Activated CD4-positive, alpha-beta T cell treated with anti-CD3 and anti-CD28 coated beads, Interleukin-2, Interleukin-6, amounts not matched to agents 100 ng/mL and 50 ng/mL, durations not matched to agents 16 hours and 8 hours (primary cell): ENCODE results near the gene CCR7.
A peak's percentile ranks its signal among the peaks of the same experiment; 100 is the strongest.

Source experiments
- DNase-seq: peaks from one replicate; pipeline ENCODE4 v3.0.0-alpha.2; 2020

The CCR7 gene

GRCh38 chr17:40564883-40565768 lies at the start of gene CCR7:
Gene CCR7, minus strand, starts transcription at chr17:40565472. Its CDS starts 63 bp downstream, at chr17:40565409.
- peak; percentile 93 for DNase-seq

- DNase-seq = no peak
These were observed 49.3 kb upstream of the CCR7 start for GRCh38 chr17:40614431-40615067.

- DNase-seq = no peak
These were observed 48.3 kb upstream of the CCR7 start for GRCh38 chr17:40613467-40614154.

- DNase-seq = no peak
These were observed 47.5 kb upstream of the CCR7 start for GRCh38 chr17:40612599-40613244.

GRCh38 chr17:40611840-40612474 lies 46.7 kb upstream of the CCR7 start:
- DNase-seq = no peak

- peak; percentile 67 for DNase-seq
These were observed 45.1 kb upstream of the CCR7 start for GRCh38 chr17:40610359-40610758.

GRCh38 chr17:40608061-40608581 lies 42.8 kb upstream of the CCR7 start:
- peak; percentile 71 for DNase-seq

- DNase-seq = peak; percentile 48
These were observed 42.4 kb upstream of the CCR7 start for GRCh38 chr17:40607641-40608040.

- DNase-seq = no peak
These were observed 41.5 kb upstream of the CCR7 start for GRCh38 chr17:40606548-40607353.

GRCh38 chr17:40605306-40605705 lies 40.0 kb upstream of the CCR7 start:
- DNase-seq = peak; percentile 50

GRCh38 chr17:40604327-40605080 lies 39.2 kb upstream of the CCR7 start:
- DNase-seq = no peak

- peak; percentile 84 for DNase-seq
These were observed 37.5 kb upstream of the CCR7 start for GRCh38 chr17:40602445-40603443.

GRCh38 chr17:40600486-40601046 lies 35.3 kb upstream of the CCR7 start:
- DNase-seq = no peak

GRCh38 chr17:40599468-40599763 lies 34.1 kb upstream of the CCR7 start:
- no peak for DNase-seq

- peak; percentile 85 for DNase-seq
These were observed 33.6 kb upstream of the CCR7 start for GRCh38 chr17:40598619-40599467.

GRCh38 chr17:40598301-40598618 lies 33.0 kb upstream of the CCR7 start:
- no peak for DNase-seq

GRCh38 chr17:40597556-40598300 lies 32.5 kb upstream of the CCR7 start:
- no peak for DNase-seq

- no peak for DNase-seq
These were observed 31.9 kb upstream of the CCR7 start for GRCh38 chr17:40597156-40597555.
